Neural crest cell (in vitro differentiated cells): Measurements from ENCODE around the gene GRIP2. TPM values are rescaled to one million over a fixed set of nuclear protein-coding genes. Genes with fewer than 3 reads are reported as not detected.

ENCODE experiments used
- DNase-seq: peaks from one replicate; pipeline ENCODE4 v3.0.0; 2021; ENCODE audit warnings: low read depth, mixed read lengths, low spot score
- H3K27ac Mint-ChIP-seq: one replicate; pipeline ENCODE4 v1.8.0; 2021; ENCODE audit warnings: mild to moderate bottlenecking, mixed read lengths; ENCODE audit not compliant: unreplicated experiment
- H3K27me3 Mint-ChIP-seq: 2 replicates; pipeline ENCODE4 v1.8.0; 2021; ENCODE audit warnings: low read depth, mild to moderate bottlenecking, mixed read lengths
- H3K36me3 Mint-ChIP-seq: 2 replicates; pipeline ENCODE4 v1.8.0; 2021; ENCODE audit warnings: low read depth, mild to moderate bottlenecking, mixed read lengths
- H3K4me1 Mint-ChIP-seq: 2 replicates; pipeline ENCODE4 v1.8.0; 2021; ENCODE audit warnings: mixed read lengths
- H3K4me3 Mint-ChIP-seq: one replicate; pipeline ENCODE4 v1.8.0; 2021; ENCODE audit warnings: mild to moderate bottlenecking, mixed read lengths
- H3K9me3 Mint-ChIP-seq: 2 replicates; pipeline ENCODE4 v1.8.0; 2021; ENCODE audit warnings: mixed read lengths
- CTCF ChIP-seq: fragments of 200-600 bp; sonication (generic); conservative IDR thresholded peaks from 2 replicates; pipeline ENCODE4 v1.5.0; 2021; ENCODE audit warnings: antibody characterized with exemption, mild to moderate bottlenecking
- total RNA-seq: library from RNA; stranded (reverse); gene quantifications from 2 replicates; pipeline ENCODE4 v1.2.1, GENCODE V29; 2021

The GRIP2 gene
- total RNA-seq, 1 donor from 2014 or later: 3.2 TPM

- no peak for TF ChIP-seq CTCF
- Mint-ChIP-seq H3K27ac (no peak overlapping the region), H3K36me3 (no peaks in the 10 kb centered on the region), H3K9me3 (no peaks in the 10 kb centered on the region), H3K4me3 (no peak overlapping the region), H3K4me1 (peaks cover 42% of the 10 kb centered on the region), H3K27me3 (peaks cover 4% of the 10 kb centered on the region)
- no peak for DNase-seq
These were observed 6.6 kb downstream of the GRIP2 start for GRCh38 chr3:14533457-14533958.

GRCh38 chr3:14532691-14533456, 7.3 kb downstream of the GRIP2 start:
- Mint-ChIP-seq H3K27ac (no peak overlapping the region), H3K36me3 (no peaks in the 10 kb centered on the region), H3K27me3 (peaks cover 4% of the 10 kb centered on the region), H3K9me3 (no peaks in the 10 kb centered on the region), H3K4me3 (no peak overlapping the region), H3K4me1 (peaks cover 36% of the 10 kb centered on the region)
- no peak for TF ChIP-seq CTCF
- DNase-seq: no peak

GRCh38 chr3:14531856-14532395, 8.2 kb downstream of the GRIP2 start:
- no peaks in the 10 kb centered on the region for H3K9me3 Mint-ChIP-seq
- H3K27me3 Mint-ChIP-seq: peaks cover 4% of the 10 kb centered on the region
- DNase-seq: no peak
- peaks cover 28% of the 10 kb centered on the region for H3K4me1 Mint-ChIP-seq
- TF ChIP-seq CTCF: no peak
- H3K27ac Mint-ChIP-seq: no peak overlapping the region
- H3K4me3 Mint-ChIP-seq: no peak overlapping the region
- H3K36me3 Mint-ChIP-seq: no peaks in the 10 kb centered on the region

- DNase-seq: no peak
- H3K4me3 Mint-ChIP-seq: no peak overlapping the region
- H3K27me3 Mint-ChIP-seq: no peaks in the 10 kb centered on the region
- no peak overlapping the region for H3K27ac Mint-ChIP-seq
- TF ChIP-seq CTCF: no peak
- H3K9me3 Mint-ChIP-seq: no peaks in the 10 kb centered on the region
- H3K4me1 Mint-ChIP-seq: peaks cover 3% of the 10 kb centered on the region
- H3K36me3 Mint-ChIP-seq: no peaks in the 10 kb centered on the region
These were observed 12.1 kb downstream of the GRIP2 start for GRCh38 chr3:14528081-14528480.

- Mint-ChIP-seq H3K4me3 (no peak overlapping the region), H3K27ac (no peak overlapping the region), H3K9me3 (no peaks in the 10 kb centered on the region), H3K4me1 (peaks cover 5% of the 10 kb centered on the region), H3K27me3 (no peaks in the 10 kb centered on the region), H3K36me3 (no peaks in the 10 kb centered on the region)
- no peak for TF ChIP-seq CTCF
- DNase-seq: no peak
These were observed 14.2 kb downstream of the GRIP2 start for GRCh38 chr3:14525685-14526631.
